OCI-LY7 (cell line): ENCODE measurements around the gene GLCE.

Experiments
- EZH2phosphoT487 ChIP-seq: fragments of 200-600 bp; sonication (generic); IDR thresholded peaks from 2 replicates; pipeline ENCODE4 v1.6.1; 2018; ENCODE audit warnings: low read depth, borderline replicate concordance, mild to moderate bottlenecking, mixed run types, antibody characterized with exemption, low read length, moderate library complexity, mixed read lengths
- TF ChIP-seq, protein P1 (sequence below): fragments of 200-600 bp; sonication (generic); conservative IDR thresholded peaks from 2 replicates; pipeline ENCODE4 v1.5.1; 2014; ENCODE audit warnings: mild to moderate bottlenecking, antibody characterized with exemption, low read length, moderate library complexity, mixed read lengths

DNA sequence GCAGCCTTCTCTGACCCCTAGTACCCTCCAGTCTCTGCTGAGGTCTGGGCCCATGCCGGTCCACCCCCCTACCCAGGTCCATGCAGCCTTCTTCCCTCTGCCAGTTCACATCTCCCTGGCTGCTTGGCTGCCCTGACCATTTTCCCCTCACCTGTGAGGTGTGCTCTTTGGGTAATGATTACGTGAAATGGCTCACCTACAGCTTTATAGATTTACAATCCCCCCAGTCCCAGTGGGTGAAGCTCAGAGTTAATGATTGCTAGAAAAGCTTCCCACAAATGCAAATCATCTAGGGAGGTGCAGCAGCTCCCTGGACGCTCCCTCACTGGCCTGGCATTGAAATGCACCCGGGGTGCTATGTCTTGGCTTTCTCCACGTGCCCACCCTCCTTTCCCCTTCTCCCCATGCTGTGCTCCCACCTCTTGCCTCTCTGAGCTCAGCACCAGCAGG lies 157.0 kb downstream of the GLCE start:
- TF ChIP-seq, protein P1, sequence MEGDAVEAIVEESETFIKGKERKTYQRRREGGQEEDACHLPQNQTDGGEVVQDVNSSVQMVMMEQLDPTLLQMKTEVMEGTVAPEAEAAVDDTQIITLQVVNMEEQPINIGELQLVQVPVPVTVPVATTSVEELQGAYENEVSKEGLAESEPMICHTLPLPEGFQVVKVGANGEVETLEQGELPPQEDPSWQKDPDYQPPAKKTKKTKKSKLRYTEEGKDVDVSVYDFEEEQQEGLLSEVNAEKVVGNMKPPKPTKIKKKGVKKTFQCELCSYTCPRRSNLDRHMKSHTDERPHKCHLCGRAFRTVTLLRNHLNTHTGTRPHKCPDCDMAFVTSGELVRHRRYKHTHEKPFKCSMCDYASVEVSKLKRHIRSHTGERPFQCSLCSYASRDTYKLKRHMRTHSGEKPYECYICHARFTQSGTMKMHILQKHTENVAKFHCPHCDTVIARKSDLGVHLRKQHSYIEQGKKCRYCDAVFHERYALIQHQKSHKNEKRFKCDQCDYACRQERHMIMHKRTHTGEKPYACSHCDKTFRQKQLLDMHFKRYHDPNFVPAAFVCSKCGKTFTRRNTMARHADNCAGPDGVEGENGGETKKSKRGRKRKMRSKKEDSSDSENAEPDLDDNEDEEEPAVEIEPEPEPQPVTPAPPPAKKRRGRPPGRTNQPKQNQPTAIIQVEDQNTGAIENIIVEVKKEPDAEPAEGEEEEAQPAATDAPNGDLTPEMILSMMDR, result no peak
- TF ChIP-seq EZH2phosphoT487, result no peak
